Fibroblast of pulmonary artery (primary cell): Measurements from ENCODE around the gene AATK.

Experiments
- DNase-seq: peaks from one replicate; pipeline ENCODE4 v3.0.0-alpha.2; 2010; ENCODE audit warnings: low read depth
- H3K4me3 ChIP-seq: replicated peaks from 2 replicates; pipeline ENCODE4 v1.5.1; 2011; ENCODE audit warnings: low read depth, mild to moderate bottlenecking, control low read depth, low read length, moderate library complexity
- CTCF ChIP-seq: IDR thresholded peaks from 2 replicates; pipeline ENCODE4 v1.5.1; 2011; ENCODE audit warnings: mild to moderate bottlenecking, control low read depth, low read length, inconsistent platforms; ENCODE audit errors: missing control alignments

Gene AATK

GRCh38 chr17:81153340-81153803 is 12.6 kb downstream of the AATK start:
- peak; percentile 79 for DNase-seq
- H3K4me3 ChIP-seq, result no peak overlapping the region
- no peak for TF ChIP-seq CTCF

- TF ChIP-seq CTCF, result no peak
- no peak overlapping the region for H3K4me3 ChIP-seq
- DNase-seq, result no peak
These were observed 13.7 kb downstream of the AATK start for GRCh38 chr17:81152288-81152828.

- no peak for DNase-seq
- TF ChIP-seq CTCF, result no peak
- no peak overlapping the region for H3K4me3 ChIP-seq
These were observed 14.7 kb downstream of the AATK start for GRCh38 chr17:81151278-81151677.

GRCh38 chr17:81150377-81151077 is 15.5 kb downstream of the AATK start:
- DNase-seq, result no peak
- no peak overlapping the region for H3K4me3 ChIP-seq
- TF ChIP-seq CTCF, result no peak

GRCh38 chr17:81148986-81149533 is 17.0 kb downstream of the AATK start:
- DNase-seq, result no peak
- no peak overlapping the region for H3K4me3 ChIP-seq
- TF ChIP-seq CTCF, result no peak

- no peak for DNase-seq
- no peak overlapping the region for H3K4me3 ChIP-seq
- no peak for TF ChIP-seq CTCF
These were observed 17.4 kb downstream of the AATK start for GRCh38 chr17:81148571-81148970.
